ENCODE results near the gene DECR2. TPM values are rescaled to one million over a fixed set of nuclear protein-coding genes. Genes with fewer than 3 reads are reported as not detected.
A peak's percentile ranks its signal among the peaks of the same experiment; 100 is the strongest.

Gene DECR2
- total and polyA plus RNA-seq, 2 of the 13 experiments (the other 11 are each of a cell fraction or from before 2014, with no cell fraction given), result 36.3 to 44.6 TPM

GRCh38 chr16:364595-365491, 36.8 kb upstream of the DECR2 start (continued):
- TF ChIP-seq PRDM10 (CRISPR knock-in tag; IDR thresholded peaks at IDR 0.05; ENCODE audit: low read depth) (no peak), TEF (CRISPR knock-in tag; IDR thresholded peaks at IDR 0.05) (no peak), SNAPC2 (CRISPR knock-in tag; IDR thresholded peaks at IDR 0.05) (no peak), CENPX (CRISPR knock-in tag; IDR thresholded peaks at IDR 0.05) (no peak), KDM5A (IDR thresholded peaks at IDR 0.05; ENCODE audit: borderline replicate concordance, low read length) (no peak), FOSL2 (CRISPR knock-in tag; IDR thresholded peaks at IDR 0.05) (no peak), ZFP1 (CRISPR knock-in tag; IDR thresholded peaks at IDR 0.05) (no peak), CHD2 (IDR thresholded peaks at IDR 0.05; ENCODE audit: low read depth, low read length) (no peak), SP5 (CRISPR knock-in tag; IDR thresholded peaks at IDR 0.05; ENCODE audit: borderline replicate concordance, low read depth) (no peak), ZNF264 (CRISPR knock-in tag; IDR thresholded peaks at IDR 0.05) (no peak), HHEX (CRISPR knock-in tag; IDR thresholded peaks at IDR 0.05) (no peak), TAF1 (CRISPR knock-in tag; IDR thresholded peaks at IDR 0.05) (no peak), ZNF891 (CRISPR knock-in tag; IDR thresholded peaks at IDR 0.05) (0 out of 2 replicates have a peak, but pooled peaks have one; percentile 55), EHMT2 (IDR thresholded peaks at IDR 0.05; ENCODE audit: borderline replicate concordance, low read depth, low read length) (no peak), BCL3 (CRISPR knock-in tag; IDR thresholded peaks at IDR 0.05) (no peak), TRIM22 (IDR thresholded peaks at IDR 0.05) (no peak), MIER3 (CRISPR knock-in tag; IDR thresholded peaks at IDR 0.05; ENCODE audit: borderline replicate concordance) (no peak), MTERF4 (CRISPR knock-in tag; IDR thresholded peaks at IDR 0.05) (no peak), SOX13 (IDR thresholded peaks at IDR 0.05) (no peak), SOX13 (CRISPR knock-in tag; conservative IDR thresholded peaks at IDR 0.05 in 1 of 2, IDR thresholded peaks at IDR 0.05 in 1 of 2) (no peak)

All from HepG2 (cell line).